ENCODE measurements around the gene HGFAC.
A peak's percentile ranks its signal among the peaks of the same experiment; 100 is the strongest.
"Not testable (repeated sequence)": the region's sequence is repeated elsewhere in the genome, so short reads cannot be mapped to it uniquely, and the experiment has no call there.

Gene HGFAC

GRCh38 chr4:3451956-3452355 lies 10.2 kb downstream of the HGFAC start:
- TF ChIP-seq CTCF (IDR thresholded peaks at IDR 0.05; ENCODE audit: low read depth, low read length, missing control alignments), result no peak
- H3K36me3 ChIP-seq (replicated peaks), result no peaks in the 10 kb centered on the region
- no peak overlapping the region for H3K27ac ChIP-seq
- no peak overlapping the region for H3K4me3 ChIP-seq (ENCODE audit: low read depth, low read length)
- peak; percentile 6 for DNase-seq
- in situ Hi-C loops (cut with HindIII; ENCODE audit: low pct_ligation_motif_present, low sequenced_read_pairs), result no loop called here
- no peaks in the 10 kb centered on the region for H3K27me3 ChIP-seq (replicated peaks)

GRCh38 chr4:3452376-3452775 lies 10.6 kb downstream of the HGFAC start:
- in situ Hi-C loops (cut with HindIII; ENCODE audit: low pct_ligation_motif_present, low sequenced_read_pairs), result no loop called here
- Histone ChIP-seq H3K4me3 (ENCODE audit: low read depth, low read length) (no peak overlapping the region), H3K36me3 (replicated peaks) (no peaks in the 10 kb centered on the region), H3K27ac (no peak overlapping the region), H3K27me3 (replicated peaks) (no peaks in the 10 kb centered on the region)
- no peak for DNase-seq
- peak; percentile 69 for TF ChIP-seq CTCF (IDR thresholded peaks at IDR 0.05; ENCODE audit: low read depth, low read length, missing control alignments)

- H3K27me3 ChIP-seq (replicated peaks); H3K36me3 ChIP-seq (replicated peaks); H3K4me3 ChIP-seq (ENCODE audit: low read depth, low read length); DNase-seq; H3K27ac ChIP-seq; in situ Hi-C loops (cut with HindIII; ENCODE audit: low pct_ligation_motif_present, low sequenced_read_pairs): not testable (repeated sequence)
Observed at GRCh38 chr4:3455596-3455995, 13.8 kb downstream of the HGFAC start.

- Histone ChIP-seq H3K36me3 (replicated peaks) (no peaks in the 10 kb centered on the region), H3K27ac (no peak overlapping the region), H3K27me3 (replicated peaks) (peaks cover 11% of the 10 kb centered on the region), H3K4me3 (ENCODE audit: low read depth, low read length) (no peak overlapping the region)
- DNase-seq, result no peak
- in situ Hi-C loops (cut with HindIII; ENCODE audit: low pct_ligation_motif_present, low sequenced_read_pairs), result no loop called here
- no peak for TF ChIP-seq CTCF (IDR thresholded peaks at IDR 0.05; ENCODE audit: low read depth, low read length, missing control alignments)
Observed at GRCh38 chr4:3458371-3458770, 16.6 kb downstream of the HGFAC start.

DNA sequence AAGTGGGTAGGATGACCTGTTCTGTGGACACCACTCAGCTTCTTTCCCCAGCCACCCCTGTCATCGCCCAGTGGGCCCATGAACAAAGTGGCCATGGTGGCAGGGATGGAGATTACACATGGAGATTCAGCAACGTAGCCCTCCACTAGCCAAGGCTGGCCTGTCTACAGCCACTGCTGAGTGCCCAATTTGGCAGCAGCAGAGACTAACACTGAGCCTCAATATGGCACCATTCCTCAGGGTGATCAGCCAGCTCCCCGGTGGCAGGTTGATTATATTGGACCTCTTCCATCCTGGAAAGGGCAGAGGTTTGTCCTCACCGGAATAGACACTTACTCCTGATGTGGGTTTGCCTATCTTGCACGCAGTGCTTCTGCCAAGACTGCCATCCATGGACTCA lies 17.4 kb downstream of the HGFAC start:
- in situ Hi-C loops (cut with HindIII; ENCODE audit: low pct_ligation_motif_present, low sequenced_read_pairs); H3K27ac ChIP-seq; DNase-seq; H3K4me3 ChIP-seq (ENCODE audit: low read depth, low read length); H3K36me3 ChIP-seq (replicated peaks): not testable (repeated sequence)
- peaks cover 18% of the 10 kb centered on the region for H3K27me3 ChIP-seq (replicated peaks)

DNA sequence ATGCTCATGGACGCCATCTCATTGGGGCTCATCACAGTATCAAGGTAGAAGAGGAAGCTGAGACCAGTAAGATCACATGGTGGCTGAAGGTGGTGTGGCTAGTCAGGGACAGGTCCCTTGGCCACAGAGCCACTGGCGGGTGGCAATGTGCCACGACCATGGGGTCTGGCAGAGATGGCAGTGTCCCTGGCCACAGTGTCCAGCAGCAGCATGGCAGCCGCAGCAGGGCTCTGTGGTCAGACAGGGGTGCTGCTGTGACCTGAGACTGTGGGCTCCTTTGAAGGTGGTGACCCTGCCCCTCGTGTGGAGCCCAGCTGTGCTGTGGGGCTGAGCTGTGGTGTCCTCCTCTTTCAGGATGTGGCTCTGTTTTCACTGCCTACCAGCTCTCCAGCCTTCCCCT lies 19.2 kb downstream of the HGFAC start:
- in situ Hi-C loops (cut with HindIII; ENCODE audit: low pct_ligation_motif_present, low sequenced_read_pairs), result no loop called here
- DNase-seq, result no peak
- H3K27ac ChIP-seq, result no peak overlapping the region
- H3K36me3 ChIP-seq (replicated peaks), result no peaks in the 10 kb centered on the region
- peaks cover 23% of the 10 kb centered on the region for H3K27me3 ChIP-seq (replicated peaks)
- TF ChIP-seq CTCF (IDR thresholded peaks at IDR 0.05; ENCODE audit: low read depth, low read length, missing control alignments), result no peak
- H3K4me3 ChIP-seq (ENCODE audit: low read depth, low read length), result no peak overlapping the region

DNA sequence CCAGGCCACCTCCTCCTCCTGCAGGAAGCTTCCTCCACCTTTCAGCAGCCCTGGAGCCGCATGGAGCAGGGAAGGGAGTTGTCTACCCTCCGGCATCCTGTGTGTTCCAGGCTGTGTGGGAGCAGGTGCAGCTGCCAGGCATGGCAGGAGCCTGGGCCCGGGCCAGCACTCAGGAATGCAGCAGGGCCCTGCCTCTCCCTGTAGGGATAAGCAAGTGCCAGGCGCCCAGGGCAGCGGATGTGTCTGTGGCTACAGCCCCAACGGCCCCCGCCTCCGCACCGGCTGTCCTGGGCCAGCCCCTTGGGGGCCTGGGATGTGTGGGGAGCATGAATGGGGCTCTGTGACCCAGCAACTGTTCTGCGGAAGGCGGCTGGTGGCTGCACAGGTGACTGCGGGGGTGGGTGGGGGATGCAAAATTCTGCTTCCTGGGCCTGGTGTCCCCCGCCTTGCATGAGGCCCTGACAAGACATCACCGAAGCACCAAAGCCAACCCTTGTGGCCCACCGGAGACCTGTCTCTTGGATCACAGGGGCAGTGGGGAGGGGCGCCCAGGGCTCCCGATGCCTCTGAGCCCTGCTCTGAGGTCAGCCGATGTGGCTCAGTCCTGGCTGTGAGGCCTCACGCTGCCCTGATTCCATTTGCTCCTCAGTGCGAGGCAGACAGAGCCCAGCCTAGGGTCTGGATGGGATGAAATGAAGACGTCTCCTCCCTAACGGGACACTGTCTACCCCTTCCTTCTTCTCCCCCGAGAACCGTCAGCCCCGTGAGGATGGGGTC lies 19.9 kb downstream of the HGFAC start:
- in situ Hi-C loops (cut with HindIII; ENCODE audit: low pct_ligation_motif_present, low sequenced_read_pairs), result no loop called here
- no peak overlapping the region for H3K4me3 ChIP-seq (ENCODE audit: low read depth, low read length)
- peaks cover 23% of the 10 kb centered on the region for H3K27me3 ChIP-seq (replicated peaks)
- no peak for TF ChIP-seq CTCF (IDR thresholded peaks at IDR 0.05; ENCODE audit: low read depth, low read length, missing control alignments)
- H3K27ac ChIP-seq, result no peak overlapping the region
- no peaks in the 10 kb centered on the region for H3K36me3 ChIP-seq (replicated peaks)
- no peak for DNase-seq
